Keratinocyte (primary cell): Measurements from ENCODE around the gene HAAO.

ENCODE experiments used
- CTCF ChIP-seq, 3 experiments: IDR thresholded peaks in 1 of 3; conservative IDR thresholded peaks in 1 of 3; optimal IDR thresholded peaks in 1 of 3; 2 replicates in 2 of 3; 3 replicates in 1 of 3; pipeline versions ENCODE3 to v1.5.1; 2011; ENCODE audit warnings: low read length in 3 of 3, mild to moderate bottlenecking in 3 of 3, moderate library complexity in 2 of 3, control low read depth in 1 of 3, inconsistent platforms in 1 of 3; ENCODE audit not compliant: insufficient read depth in 2 of 3; ENCODE audit errors: extremely low read depth in 1 of 3
- EZH2 ChIP-seq: IDR thresholded peaks from one replicate; pipeline ENCODE4 v1.6.1; 2012; ENCODE audit warnings: inconsistent platforms, mild to moderate bottlenecking, low read length, moderate library complexity

DNA sequence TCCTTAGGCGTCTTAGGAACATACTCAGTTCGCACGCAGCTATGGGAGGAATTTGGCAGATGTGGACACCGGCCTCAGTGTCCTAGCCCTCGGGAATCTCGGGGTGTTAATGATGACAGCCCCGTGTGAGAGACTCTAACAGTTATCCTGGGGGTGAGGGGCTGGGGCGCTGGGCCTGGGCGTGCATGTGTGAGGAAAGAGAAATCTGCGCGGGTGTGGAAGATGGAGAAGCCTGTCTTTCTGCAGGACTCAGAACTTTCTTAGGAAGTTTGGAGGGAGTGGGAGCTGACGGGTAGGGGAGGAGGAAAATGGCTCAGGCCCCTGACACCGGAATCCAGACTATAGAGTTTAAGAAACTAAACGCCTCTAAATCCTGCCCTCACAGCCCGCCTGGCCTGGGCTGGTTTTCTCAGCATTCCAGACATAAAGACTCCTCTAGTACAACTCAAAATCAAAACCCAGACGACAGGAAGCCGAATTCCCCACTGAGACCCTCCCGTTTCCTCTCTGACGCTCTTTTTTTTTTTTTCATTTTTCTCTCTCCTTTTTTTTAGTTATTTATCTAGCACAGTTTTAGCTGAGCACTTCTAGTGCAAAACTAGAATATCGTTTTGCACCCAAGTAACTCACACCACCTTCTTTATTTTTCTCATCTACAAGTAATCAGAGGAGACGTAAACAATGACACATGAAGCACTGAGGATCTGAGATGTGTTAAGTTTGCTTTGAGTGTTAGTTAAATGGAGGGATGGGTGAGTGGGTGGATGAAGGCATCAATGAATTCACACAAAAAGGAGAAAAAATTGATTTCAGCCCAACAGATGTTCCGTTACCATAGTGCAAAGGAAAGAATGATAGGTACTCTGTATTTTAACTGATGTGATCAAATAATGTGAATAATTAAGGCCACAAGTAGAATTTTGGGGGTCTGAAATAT, 1.2 kb upstream of the HAAO start:
- TF ChIP-seq CTCF (optimal IDR thresholded peaks at IDR 0.05 in 1 of 3, IDR thresholded peaks at IDR 0.05 in 1 of 3, conservative IDR thresholded peaks at IDR 0.05 in 1 of 3; ENCODE audit: extremely low read depth in 1 of 3, insufficient read depth in 2 of 3, low read length in 3 of 3) (no peak), EZH2 (no peak)
